Epithelial cell of proximal tubule (primary cell): ENCODE results near the gene LRRC4C. TPM values are rescaled to one million over a fixed set of nuclear protein-coding genes. Genes with fewer than 3 reads are reported as not detected.
A peak's percentile ranks its signal among the peaks of the same experiment; 100 is the strongest.

Source experiments
- DNase-seq: peaks from one replicate; pipeline ENCODE4 v3.0.0-alpha.2; 2011; ENCODE audit warnings: low read depth
- H3K4me3 ChIP-seq: 2 replicates; pipeline ENCODE4 v1.5.1; 2011; ENCODE audit warnings: low read depth, mild to moderate bottlenecking, low read length
- total RNA-seq: library from RNA; depleted of rRNA; stranded (reverse); fragments of >200 nt; gene quantifications from 2 replicates; pipeline ENCODE4 v1.2.3, GENCODE V29; 2015
- TF ChIP-seq, protein P1 (sequence below): conservative IDR thresholded peaks from 2 replicates; pipeline ENCODE4 v1.5.1; 2012; ENCODE audit warnings: low read depth, mild to moderate bottlenecking, low read length

LRRC4C gene
- total RNA-seq, 1 donor from 2014 or later: 0.12 TPM

DNA sequence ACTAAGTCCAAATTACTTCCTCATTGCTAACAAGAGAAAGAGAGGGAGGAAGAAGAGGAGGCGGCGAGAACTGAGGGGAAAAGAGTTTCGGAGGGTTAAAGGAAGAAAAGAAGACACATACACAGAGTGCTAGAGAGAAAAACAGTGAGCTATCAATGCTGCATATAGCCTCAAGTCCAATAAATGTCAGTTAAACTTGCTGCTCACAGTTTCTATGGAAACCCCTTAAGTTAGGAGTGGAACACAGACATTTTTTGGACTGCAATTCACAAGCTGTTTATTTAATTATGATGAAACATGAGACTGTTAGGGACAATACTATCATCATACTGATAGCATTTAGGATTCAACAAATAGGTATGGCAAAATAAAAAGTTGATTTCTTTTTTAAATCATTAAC is 1320.4 kb downstream of the LRRC4C start:
- no peak for DNase-seq
- TF ChIP-seq, protein P1, sequence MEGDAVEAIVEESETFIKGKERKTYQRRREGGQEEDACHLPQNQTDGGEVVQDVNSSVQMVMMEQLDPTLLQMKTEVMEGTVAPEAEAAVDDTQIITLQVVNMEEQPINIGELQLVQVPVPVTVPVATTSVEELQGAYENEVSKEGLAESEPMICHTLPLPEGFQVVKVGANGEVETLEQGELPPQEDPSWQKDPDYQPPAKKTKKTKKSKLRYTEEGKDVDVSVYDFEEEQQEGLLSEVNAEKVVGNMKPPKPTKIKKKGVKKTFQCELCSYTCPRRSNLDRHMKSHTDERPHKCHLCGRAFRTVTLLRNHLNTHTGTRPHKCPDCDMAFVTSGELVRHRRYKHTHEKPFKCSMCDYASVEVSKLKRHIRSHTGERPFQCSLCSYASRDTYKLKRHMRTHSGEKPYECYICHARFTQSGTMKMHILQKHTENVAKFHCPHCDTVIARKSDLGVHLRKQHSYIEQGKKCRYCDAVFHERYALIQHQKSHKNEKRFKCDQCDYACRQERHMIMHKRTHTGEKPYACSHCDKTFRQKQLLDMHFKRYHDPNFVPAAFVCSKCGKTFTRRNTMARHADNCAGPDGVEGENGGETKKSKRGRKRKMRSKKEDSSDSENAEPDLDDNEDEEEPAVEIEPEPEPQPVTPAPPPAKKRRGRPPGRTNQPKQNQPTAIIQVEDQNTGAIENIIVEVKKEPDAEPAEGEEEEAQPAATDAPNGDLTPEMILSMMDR: no peak
- H3K4me3 ChIP-seq: no peak overlapping the region

DNA sequence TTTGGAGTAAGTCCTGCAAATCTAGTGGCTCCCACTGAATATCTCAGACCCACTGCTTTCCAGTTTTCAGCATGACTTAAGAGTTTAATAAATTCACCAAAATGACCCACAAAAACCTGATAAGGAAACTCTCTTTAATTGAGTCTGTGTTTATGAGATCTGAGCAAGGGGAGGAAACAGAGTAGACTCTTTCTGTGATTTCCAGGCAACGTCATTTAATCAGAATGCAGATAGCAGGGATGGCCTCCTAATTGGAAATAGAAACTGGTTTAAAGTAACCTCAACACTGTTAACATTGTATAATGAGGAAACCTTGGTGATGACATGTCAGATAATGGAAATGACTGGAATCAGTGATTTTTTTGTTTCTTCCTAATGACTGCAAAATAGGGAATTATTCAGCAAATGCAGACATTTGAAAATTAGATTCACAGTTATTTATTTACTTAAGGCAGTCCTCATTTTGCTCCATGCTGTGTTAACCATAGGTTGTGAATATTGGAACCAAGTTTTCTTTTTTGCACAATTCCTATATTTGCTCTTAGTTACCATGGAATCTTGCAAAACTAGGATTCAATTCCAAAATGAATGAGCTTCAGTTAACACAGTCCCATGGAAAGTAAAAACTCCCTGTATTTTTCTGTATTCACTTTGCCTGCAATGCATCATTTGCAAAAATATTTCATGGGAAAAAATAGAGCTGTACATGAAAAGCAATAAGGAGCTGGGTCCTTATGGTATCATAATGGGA is 1324.5 kb downstream of the LRRC4C start:
- H3K4me3 ChIP-seq: no peak overlapping the region
- DNase-seq: no peak
- TF ChIP-seq, protein P1: no peak

DNA sequence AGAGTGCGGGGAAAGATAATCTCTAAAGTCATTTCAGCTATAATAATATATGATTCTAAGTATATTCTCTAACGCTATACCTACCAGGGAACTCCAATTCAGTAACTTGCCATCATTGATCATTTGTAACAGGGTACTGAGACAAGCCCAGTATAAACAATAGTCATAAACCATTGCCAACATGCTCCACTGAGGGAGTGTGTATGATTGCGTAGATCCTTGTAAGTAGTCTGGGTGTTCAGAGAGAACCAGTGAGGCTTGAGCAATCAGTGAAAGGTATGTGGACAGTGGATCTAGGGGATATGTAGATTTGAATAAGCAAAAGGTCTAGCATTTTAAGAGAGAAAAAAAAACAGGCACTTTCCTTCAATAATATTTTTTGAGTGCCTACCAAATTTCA is 1326.0 kb downstream of the LRRC4C start:
- no peak for DNase-seq
- H3K4me3 ChIP-seq: no peak overlapping the region
- TF ChIP-seq, protein P1: no peak

DNA sequence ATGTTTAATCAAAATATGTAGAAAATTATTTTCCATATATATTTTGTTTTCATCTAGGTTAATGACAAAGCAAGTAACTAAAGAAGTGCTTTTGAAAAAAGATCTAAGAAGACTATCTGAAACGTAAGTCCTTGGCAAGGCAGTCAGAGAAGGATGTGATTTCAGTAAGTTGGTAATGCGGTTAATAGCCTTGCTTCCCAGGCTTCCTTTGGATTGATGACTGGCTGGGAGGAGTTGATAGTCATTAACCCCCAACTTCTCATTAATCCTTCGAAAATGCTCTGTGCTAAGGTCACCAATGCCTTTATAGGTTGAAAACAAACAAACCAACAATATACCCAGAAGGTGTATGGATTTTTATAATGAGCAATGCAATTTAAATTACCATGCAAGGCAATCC is 1326.5 kb downstream of the LRRC4C start:
- TF ChIP-seq, protein P1: no peak
- H3K4me3 ChIP-seq: no peak overlapping the region
- DNase-seq: no peak

DNA sequence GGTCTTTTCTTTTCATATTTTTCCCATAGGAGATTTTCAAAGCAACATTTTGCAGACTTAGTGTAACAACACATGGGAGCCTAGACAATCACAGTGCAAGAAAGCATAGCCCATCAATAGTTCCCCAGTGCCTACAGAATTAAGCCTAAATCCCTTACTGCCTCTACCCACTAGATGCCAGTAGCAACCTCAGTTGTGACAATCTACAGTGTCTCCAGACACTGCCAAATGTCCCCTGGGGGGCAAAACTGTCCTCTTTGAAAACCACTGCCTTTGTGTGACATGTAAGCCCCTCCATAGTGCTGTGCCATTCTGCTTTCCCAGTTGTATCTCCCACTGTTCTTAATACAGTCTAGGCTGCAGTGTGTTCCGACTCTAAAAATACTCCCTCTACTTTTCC is 1329.0 kb downstream of the LRRC4C start:
- TF ChIP-seq, protein P1: peak; percentile 60

DNA sequence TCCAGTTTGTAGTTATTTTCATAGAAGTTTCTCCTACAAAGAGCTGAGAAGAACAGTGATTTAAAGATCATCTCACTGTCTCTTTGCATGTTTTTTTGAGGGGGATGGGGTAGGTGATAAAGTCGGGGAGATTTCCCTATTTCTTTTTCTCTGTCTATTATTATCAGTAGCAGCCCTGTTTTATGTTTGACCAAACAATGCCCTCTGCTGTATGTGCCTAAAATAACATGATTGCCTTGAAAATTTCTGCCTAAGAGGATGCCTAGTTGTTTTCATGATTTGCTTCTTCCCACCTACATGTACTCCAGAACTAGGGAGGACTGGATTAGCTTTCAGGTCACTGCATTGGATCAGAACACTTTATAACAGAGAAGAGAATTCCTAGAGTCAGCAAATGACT is 1330.2 kb downstream of the LRRC4C start:
- TF ChIP-seq, protein P1: peak; percentile 56

More for the DNA sequence above, 1329.0 kb downstream of the LRRC4C start:
- DNase-seq: no peak
- H3K4me3 ChIP-seq: no peak overlapping the region

DNA sequence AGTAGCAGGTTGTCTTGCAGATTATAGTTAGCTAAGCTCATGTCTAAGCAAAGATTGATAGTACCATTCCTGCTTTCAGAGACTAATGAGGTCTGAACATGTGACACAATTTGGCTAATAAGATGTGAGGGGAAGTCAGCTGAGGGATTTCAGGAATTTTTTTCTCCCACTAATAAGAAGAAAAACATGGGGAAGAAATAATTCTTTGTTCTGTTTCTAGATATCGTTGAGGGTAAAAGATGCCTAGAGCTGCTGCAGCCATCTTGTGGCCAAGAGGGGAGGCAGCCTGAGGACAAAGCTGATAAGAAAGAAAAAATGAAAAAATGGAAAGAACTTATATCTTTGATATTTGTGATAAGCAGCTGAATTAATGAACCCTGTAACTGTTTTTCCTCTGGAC is 1334.4 kb downstream of the LRRC4C start:
- TF ChIP-seq, protein P1: peak; percentile 50
- no peak overlapping the region for H3K4me3 ChIP-seq
- no peak for DNase-seq

More for the DNA sequence above, 1330.2 kb downstream of the LRRC4C start:
- no peak overlapping the region for H3K4me3 ChIP-seq
- no peak for DNase-seq
